GM12873 (cell line): ENCODE measurements around the gene CTAGE15.
"Not testable (repeated sequence)": the region's sequence is repeated elsewhere in the genome, so short reads cannot be mapped to it uniquely, and the experiment has no call there.

ENCODE experiments used
- TF ChIP-seq, protein P1 (sequence below): IDR thresholded peaks from 2 replicates; pipeline ENCODE4 v1.5.1; 2012; ENCODE audit warnings: low read depth, mild to moderate bottlenecking, moderate library complexity, low read length, control low read depth; ENCODE audit not compliant: insufficient read depth; ENCODE audit errors: missing control alignments

CTAGE15 gene, protein sequence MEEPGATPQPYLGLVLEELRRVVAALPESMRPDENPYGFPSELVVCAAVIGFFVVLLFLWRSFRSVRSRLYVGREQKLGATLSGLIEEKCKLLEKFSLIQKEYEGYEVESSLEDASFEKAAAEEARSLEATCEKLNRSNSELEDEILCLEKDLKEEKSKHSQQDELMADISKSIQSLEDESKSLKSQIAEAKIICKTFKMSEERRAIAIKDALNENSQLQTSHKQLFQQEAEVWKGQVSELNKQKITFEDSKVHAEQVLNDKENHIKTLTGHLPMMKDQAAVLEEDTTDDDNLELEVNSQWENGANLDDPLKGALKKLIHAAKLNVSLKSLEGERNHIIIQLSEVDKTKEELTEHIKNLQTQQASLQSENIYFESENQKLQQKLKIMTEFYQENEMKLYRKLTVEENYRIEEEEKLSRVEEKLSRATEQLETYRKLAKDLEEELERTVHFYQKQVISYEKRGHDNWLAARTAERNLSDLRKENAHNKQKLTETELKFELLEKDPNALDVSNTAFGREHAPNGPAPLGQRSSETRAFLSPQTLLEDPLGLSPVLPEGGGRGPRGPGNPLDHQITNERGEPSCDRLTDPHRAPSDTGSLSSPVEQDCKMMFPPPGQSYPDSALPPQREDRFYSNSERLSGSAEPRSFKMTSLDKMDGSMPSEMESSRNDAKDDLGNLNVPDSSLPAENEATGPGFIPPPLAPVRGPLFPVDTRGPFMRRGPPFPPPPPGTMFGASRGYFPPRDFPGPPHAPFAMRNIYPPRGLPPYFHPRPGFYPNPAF

DNA sequence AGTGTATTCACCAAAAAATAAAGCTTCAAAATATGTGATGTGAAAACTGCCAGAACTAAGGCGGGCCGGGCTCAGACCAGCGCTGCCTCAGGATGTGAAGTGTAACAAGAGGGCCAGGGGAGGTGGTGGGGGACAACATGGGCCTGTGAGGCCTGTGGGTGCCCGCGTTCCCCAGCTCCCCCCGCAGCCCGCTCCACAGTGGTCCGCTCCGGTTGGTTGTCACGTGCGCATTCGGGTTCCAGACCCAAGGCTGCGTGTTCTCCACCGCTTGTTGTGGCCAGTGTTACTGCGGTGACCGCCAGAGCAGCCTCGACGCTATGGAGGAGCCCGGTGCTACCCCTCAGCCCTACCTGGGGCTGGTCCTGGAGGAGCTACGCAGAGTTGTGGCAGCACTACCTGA, at the start of gene CTAGE15:
CTAGE15 (plus strand) TSS at position 301 of the 400 bp plus-strand sequence; CDS start at position 318, 17 bp downstream.
- TF ChIP-seq, protein P1, sequence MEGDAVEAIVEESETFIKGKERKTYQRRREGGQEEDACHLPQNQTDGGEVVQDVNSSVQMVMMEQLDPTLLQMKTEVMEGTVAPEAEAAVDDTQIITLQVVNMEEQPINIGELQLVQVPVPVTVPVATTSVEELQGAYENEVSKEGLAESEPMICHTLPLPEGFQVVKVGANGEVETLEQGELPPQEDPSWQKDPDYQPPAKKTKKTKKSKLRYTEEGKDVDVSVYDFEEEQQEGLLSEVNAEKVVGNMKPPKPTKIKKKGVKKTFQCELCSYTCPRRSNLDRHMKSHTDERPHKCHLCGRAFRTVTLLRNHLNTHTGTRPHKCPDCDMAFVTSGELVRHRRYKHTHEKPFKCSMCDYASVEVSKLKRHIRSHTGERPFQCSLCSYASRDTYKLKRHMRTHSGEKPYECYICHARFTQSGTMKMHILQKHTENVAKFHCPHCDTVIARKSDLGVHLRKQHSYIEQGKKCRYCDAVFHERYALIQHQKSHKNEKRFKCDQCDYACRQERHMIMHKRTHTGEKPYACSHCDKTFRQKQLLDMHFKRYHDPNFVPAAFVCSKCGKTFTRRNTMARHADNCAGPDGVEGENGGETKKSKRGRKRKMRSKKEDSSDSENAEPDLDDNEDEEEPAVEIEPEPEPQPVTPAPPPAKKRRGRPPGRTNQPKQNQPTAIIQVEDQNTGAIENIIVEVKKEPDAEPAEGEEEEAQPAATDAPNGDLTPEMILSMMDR: not testable (repeated sequence)

DNA sequence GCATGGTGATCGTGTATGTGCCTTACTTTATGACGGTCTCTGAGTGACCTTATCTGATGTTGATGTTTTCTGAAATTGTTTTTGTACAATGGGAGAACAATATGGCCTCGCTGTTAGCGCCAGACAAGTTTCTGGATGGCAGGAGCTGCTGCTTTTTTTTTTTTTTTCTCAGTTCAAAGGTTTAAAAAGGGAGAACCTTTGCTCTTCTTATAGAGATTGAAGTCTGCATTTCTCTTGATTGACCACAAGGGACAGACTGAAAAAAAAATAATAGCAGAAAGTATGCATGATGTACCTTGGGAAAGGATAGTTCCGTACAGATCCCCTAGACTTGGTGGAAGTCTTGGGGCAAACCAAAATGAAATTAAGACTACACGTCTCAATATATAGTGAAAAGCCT, 43.9 kb downstream of the CTAGE15 start:
- TF ChIP-seq, protein P1: peak; percentile 21

DNA sequence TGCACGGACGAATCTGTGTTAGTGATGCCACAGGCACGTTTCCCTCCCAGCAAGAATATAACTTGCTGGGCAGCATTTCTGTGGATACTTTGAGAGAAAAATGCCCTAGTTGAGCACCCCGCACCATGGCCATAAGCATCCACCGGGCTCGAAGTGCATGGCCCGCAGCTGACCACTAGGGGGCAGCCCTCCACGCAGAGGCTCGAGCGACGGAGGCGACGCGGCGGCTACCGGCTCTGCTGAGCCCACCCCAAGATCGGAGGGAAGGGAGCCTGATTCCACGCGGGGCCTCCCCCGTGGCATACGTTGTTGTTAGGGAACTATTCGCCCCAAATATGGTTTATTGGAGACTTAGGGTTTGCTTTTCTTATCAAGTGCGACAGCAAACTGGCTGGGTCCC, 48.5 kb downstream of the CTAGE15 start:
- TF ChIP-seq, protein P1: peak; percentile 30

DNA sequence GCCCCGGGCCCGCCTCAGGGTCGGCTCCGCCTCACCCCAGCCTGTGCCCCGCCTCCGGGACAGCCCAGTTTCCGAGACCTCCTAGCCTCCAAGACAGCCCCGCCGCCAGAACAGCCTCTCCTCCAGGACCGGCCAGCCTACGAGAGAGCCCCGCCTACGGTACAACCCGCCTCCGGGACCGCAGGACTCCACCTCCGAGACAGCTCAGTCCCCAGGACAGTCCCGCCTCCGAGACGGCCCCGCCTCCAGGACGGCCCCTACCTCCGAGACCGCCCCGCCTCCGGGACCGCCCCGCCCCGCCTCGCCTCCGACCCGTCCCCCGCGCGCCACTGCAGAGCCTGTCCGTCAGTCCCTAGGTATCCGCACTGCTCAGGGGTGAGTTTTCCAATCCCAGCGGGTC, 49.0 kb downstream of the CTAGE15 start, which contains the start of gene TCAF2:
TCAF2 (plus strand) TSS at position 329 of the 400 bp plus-strand sequence.
- TF ChIP-seq, protein P1: not testable (repeated sequence)
